H1 (cell line): ENCODE results near the gene DCDC2B. TPM values are rescaled to one million over a fixed set of nuclear protein-coding genes. Genes with fewer than 3 reads are reported as not detected.

ENCODE experiments used
- ASH2L ChIP-seq: fragments of 200-600, 300-600 bp; sonication (generic); IDR thresholded peaks from one replicate; pipeline ENCODE4 v1.7.1; 2017; ENCODE audit warnings: low read length
- ATF3 ChIP-seq: IDR thresholded peaks from 2 replicates; pipeline ENCODE4 v1.6.1; 2011; ENCODE audit warnings: low read depth, mild to moderate bottlenecking, low read length; ENCODE audit not compliant: insufficient read depth
- BACH1 ChIP-seq: IDR thresholded peaks from 2 replicates; pipeline ENCODE4 v1.6.1; 2012; ENCODE audit warnings: low read length, improper control_type of control experiment
- BRCA1 ChIP-seq: IDR thresholded peaks from 2 replicates; pipeline ENCODE4 v1.6.1; 2012; ENCODE audit warnings: low read depth, low read length, improper control_type of control experiment
- EP300 ChIP-seq, 2 experiments: IDR thresholded peaks; 1 replicate in 1 of 2; 2 replicates in 1 of 2; pipeline ENCODE4 v1.6.1; 2011 to 2012; ENCODE audit warnings: low read depth in 2 of 2, low read length in 2 of 2, mild to moderate bottlenecking in 2 of 2, borderline replicate concordance in 1 of 2, inconsistent platforms in 1 of 2, moderate library complexity in 1 of 2
- JUN ChIP-seq: IDR thresholded peaks from 2 replicates; pipeline ENCODE4 v1.6.1; 2011; ENCODE audit warnings: low read depth, mild to moderate bottlenecking, improper control_type of control experiment, low read length
- KDM1A ChIP-seq: fragments of 200-600, 300-600 bp; sonication (generic); IDR thresholded peaks from 2 replicates; pipeline ENCODE4 v1.7.1; 2016; ENCODE audit warnings: mild to moderate bottlenecking, low read length, borderline replicate concordance
- MAFK ChIP-seq: IDR thresholded peaks from 2 replicates; pipeline ENCODE4 v1.6.1; 2012; ENCODE audit warnings: low read depth, mild to moderate bottlenecking, improper control_type of control experiment, low read length
- POLR2A ChIP-seq, 2 experiments: IDR thresholded peaks; 1 replicate in 1 of 2; 2 replicates in 1 of 2; pipeline ENCODE4 v1.6.1; 2011; ENCODE audit warnings: low read depth in 2 of 2, low read length in 2 of 2, mild to moderate bottlenecking in 2 of 2; ENCODE audit errors: control extremely low read depth in 1 of 2
- RFX5 ChIP-seq: IDR thresholded peaks from 2 replicates; pipeline ENCODE4 v1.6.1; 2011; ENCODE audit warnings: low read depth, low read length, improper control_type of control experiment, borderline replicate concordance
- SIRT6 ChIP-seq: IDR thresholded peaks from one replicate; pipeline ENCODE4 v1.7.1; 2012; ENCODE audit warnings: low read length, inconsistent platforms
- SP2 ChIP-seq: IDR thresholded peaks from 2 replicates; pipeline ENCODE4 v1.6.1; 2012; ENCODE audit warnings: mild to moderate bottlenecking, low read length, inconsistent platforms
- polyA plus RNA-seq, 7 experiments: library from polyadenylated mRNA; depleted of rRNA in 3 of 7; stranded (reverse) in 5 of 7; unstranded in 2 of 7; fragments of >200 nt in 5 of 7; fragments of 200-250 nt in 2 of 7; gene quantifications; 1 replicate in 5 of 7; 2 replicates in 1 of 7; 4 replicates in 1 of 7; pipeline versions ENCODE4 v1.2.1 to v1.2.3, GENCODE V29; 2011 to 2013; ENCODE audit warnings: missing spikeins in 2 of 7, mixed read lengths in 2 of 7
- total RNA-seq: library from RNA; stranded (reverse); fragmentation: NEBNext Ultra II Directional; extraction: Animal tissue kit (Norgen Biotek cat#: 25700); gene quantifications from 2 replicates; pipeline ENCODE4 v1.2.1, GENCODE V29; 2021
- TF ChIP-seq, protein P1 (sequence below): fragments of 300-600 bp; sonication (generic); IDR thresholded peaks from 2 replicates; pipeline ENCODE4 v1.7.1; 2012; ENCODE audit warnings: low read length, moderate library complexity, mild to moderate bottlenecking, inconsistent platforms; ENCODE audit not compliant: insufficient replicate concordance

Gene DCDC2B
- total and polyA plus RNA-seq, 2 of the 8 experiments (the other 6 are each of a cell fraction or from before 2014, with no cell fraction given), result not detected

- TF ChIP-seq, protein P1, sequence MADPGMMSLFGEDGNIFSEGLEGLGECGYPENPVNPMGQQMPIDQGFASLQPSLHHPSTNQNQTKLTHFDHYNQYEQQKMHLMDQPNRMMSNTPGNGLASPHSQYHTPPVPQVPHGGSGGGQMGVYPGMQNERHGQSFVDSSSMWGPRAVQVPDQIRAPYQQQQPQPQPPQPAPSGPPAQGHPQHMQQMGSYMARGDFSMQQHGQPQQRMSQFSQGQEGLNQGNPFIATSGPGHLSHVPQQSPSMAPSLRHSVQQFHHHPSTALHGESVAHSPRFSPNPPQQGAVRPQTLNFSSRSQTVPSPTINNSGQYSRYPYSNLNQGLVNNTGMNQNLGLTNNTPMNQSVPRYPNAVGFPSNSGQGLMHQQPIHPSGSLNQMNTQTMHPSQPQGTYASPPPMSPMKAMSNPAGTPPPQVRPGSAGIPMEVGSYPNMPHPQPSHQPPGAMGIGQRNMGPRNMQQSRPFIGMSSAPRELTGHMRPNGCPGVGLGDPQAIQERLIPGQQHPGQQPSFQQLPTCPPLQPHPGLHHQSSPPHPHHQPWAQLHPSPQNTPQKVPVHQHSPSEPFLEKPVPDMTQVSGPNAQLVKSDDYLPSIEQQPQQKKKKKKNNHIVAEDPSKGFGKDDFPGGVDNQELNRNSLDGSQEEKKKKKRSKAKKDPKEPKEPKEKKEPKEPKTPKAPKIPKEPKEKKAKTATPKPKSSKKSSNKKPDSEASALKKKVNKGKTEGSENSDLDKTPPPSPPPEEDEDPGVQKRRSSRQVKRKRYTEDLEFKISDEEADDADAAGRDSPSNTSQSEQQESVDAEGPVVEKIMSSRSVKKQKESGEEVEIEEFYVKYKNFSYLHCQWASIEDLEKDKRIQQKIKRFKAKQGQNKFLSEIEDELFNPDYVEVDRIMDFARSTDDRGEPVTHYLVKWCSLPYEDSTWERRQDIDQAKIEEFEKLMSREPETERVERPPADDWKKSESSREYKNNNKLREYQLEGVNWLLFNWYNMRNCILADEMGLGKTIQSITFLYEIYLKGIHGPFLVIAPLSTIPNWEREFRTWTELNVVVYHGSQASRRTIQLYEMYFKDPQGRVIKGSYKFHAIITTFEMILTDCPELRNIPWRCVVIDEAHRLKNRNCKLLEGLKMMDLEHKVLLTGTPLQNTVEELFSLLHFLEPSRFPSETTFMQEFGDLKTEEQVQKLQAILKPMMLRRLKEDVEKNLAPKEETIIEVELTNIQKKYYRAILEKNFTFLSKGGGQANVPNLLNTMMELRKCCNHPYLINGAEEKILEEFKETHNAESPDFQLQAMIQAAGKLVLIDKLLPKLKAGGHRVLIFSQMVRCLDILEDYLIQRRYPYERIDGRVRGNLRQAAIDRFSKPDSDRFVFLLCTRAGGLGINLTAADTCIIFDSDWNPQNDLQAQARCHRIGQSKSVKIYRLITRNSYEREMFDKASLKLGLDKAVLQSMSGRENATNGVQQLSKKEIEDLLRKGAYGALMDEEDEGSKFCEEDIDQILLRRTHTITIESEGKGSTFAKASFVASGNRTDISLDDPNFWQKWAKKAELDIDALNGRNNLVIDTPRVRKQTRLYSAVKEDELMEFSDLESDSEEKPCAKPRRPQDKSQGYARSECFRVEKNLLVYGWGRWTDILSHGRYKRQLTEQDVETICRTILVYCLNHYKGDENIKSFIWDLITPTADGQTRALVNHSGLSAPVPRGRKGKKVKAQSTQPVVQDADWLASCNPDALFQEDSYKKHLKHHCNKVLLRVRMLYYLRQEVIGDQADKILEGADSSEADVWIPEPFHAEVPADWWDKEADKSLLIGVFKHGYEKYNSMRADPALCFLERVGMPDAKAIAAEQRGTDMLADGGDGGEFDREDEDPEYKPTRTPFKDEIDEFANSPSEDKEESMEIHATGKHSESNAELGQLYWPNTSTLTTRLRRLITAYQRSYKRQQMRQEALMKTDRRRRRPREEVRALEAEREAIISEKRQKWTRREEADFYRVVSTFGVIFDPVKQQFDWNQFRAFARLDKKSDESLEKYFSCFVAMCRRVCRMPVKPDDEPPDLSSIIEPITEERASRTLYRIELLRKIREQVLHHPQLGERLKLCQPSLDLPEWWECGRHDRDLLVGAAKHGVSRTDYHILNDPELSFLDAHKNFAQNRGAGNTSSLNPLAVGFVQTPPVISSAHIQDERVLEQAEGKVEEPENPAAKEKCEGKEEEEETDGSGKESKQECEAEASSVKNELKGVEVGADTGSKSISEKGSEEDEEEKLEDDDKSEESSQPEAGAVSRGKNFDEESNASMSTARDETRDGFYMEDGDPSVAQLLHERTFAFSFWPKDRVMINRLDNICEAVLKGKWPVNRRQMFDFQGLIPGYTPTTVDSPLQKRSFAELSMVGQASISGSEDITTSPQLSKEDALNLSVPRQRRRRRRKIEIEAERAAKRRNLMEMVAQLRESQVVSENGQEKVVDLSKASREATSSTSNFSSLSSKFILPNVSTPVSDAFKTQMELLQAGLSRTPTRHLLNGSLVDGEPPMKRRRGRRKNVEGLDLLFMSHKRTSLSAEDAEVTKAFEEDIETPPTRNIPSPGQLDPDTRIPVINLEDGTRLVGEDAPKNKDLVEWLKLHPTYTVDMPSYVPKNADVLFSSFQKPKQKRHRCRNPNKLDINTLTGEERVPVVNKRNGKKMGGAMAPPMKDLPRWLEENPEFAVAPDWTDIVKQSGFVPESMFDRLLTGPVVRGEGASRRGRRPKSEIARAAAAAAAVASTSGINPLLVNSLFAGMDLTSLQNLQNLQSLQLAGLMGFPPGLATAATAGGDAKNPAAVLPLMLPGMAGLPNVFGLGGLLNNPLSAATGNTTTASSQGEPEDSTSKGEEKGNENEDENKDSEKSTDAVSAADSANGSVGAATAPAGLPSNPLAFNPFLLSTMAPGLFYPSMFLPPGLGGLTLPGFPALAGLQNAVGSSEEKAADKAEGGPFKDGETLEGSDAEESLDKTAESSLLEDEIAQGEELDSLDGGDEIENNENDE, result no peak
- no peak for TF ChIP-seq BRCA1
- TF ChIP-seq KDM1A, result no peak
- no peak for TF ChIP-seq BACH1
- TF ChIP-seq MAFK, result no peak
- TF ChIP-seq POLR2A (IDR thresholded peaks at IDR 0.05; ENCODE audit: control extremely low read depth in 1 of 2, low read depth in 2 of 2, low read length in 2 of 2), result no peak
- TF ChIP-seq SP2, result no peak
- no peak for TF ChIP-seq EP300 (IDR thresholded peaks at IDR 0.05; ENCODE audit: borderline replicate concordance in 1 of 2, low read depth in 2 of 2, low read length in 2 of 2)
- no peak for TF ChIP-seq SIRT6
- no peak for TF ChIP-seq RFX5
- TF ChIP-seq ATF3, result no peak
- TF ChIP-seq JUN, result no peak
- TF ChIP-seq ASH2L, result no peak
Measured at GRCh38 chr1:32257227-32257508, 48.3 kb downstream of the DCDC2B start (continued).
